Small intestine (tissue), 7 donors: Measurements from ENCODE around the gene MAPKAPK2. TPM values are rescaled to one million over a fixed set of nuclear protein-coding genes. Genes with fewer than 3 reads are reported as not detected.

Experiments used
- DNase-seq, 2 donors: peaks; one replicate each; pipeline versions ENCODE4 v3.0.0 to v3.0.0-alpha.2; 2013
- FAIRE-seq: peaks from 2 replicates; lab custom pipeline; 2012; peaks lifted over from hg19 to GRCh38; lab: Jason Lieb, UNC
- H3K27ac ChIP-seq, 3 donors: one replicate each; pipeline ENCODE4 v1.5.1; 2013; ENCODE audit warnings: low read length in 2 of 3, mild to moderate bottlenecking in 2 of 3, control low read depth in 1 of 3, inconsistent platforms in 1 of 3, low read depth in 1 of 3, moderate library complexity in 1 of 3
- H3K27me3 ChIP-seq, 3 donors: one replicate each; pipeline ENCODE4 v1.6.1; 2013; ENCODE audit warnings: low read length in 3 of 3, inconsistent platforms in 1 of 3; ENCODE audit not compliant: control insufficient read depth in 3 of 3, insufficient read depth in 3 of 3
- H3K36me3 ChIP-seq, 3 donors: one replicate each; pipeline ENCODE4 v1.6.1; 2013; ENCODE audit warnings: low read length in 3 of 3, inconsistent platforms in 1 of 3, low read depth in 1 of 3, mild to moderate bottlenecking in 1 of 3, moderate library complexity in 1 of 3; ENCODE audit not compliant: control insufficient read depth in 3 of 3, insufficient read depth in 2 of 3
- H3K4me1 ChIP-seq, 3 donors: one replicate each; pipeline ENCODE4 v1.6.1; 2013; ENCODE audit warnings: low read length in 2 of 3, inconsistent platforms in 1 of 3, low read depth in 1 of 3, mild to moderate bottlenecking in 1 of 3, moderate library complexity in 1 of 3; ENCODE audit not compliant: control insufficient read depth in 3 of 3, insufficient read depth in 2 of 3
- H3K4me3 ChIP-seq, 3 donors: one replicate each; pipeline ENCODE4 v1.5.1; 2013; ENCODE audit warnings: low read length in 3 of 3, control low read depth in 1 of 3, inconsistent platforms in 1 of 3, low read depth in 1 of 3, mild to moderate bottlenecking in 1 of 3, moderate library complexity in 1 of 3
- H3K9me3 ChIP-seq, 2 donors: one replicate each; pipeline ENCODE4 v1.6.1; 2013; ENCODE audit warnings: low read depth in 1 of 2, low read length in 1 of 2; ENCODE audit not compliant: control insufficient read depth in 2 of 2, insufficient read depth in 1 of 2
- WGBS, 3 donors: extraction: QIAGEN DNeasy Blood & Tissue Kit; methylation state at CpG; one replicate each; pipeline ENCODE4 v1.1.7; 2013; 5-methylcytosine and 5-hydroxymethylcytosine counted together
- polyA plus RNA-seq, 4 donors: library from polyadenylated mRNA; stranded (reverse) in 3 of 4; unstranded in 1 of 4; fragments of 200-250 nt in 3 of 4; fragments of 120-200 nt in 1 of 4; gene quantifications; one replicate each; pipeline versions ENCODE4 v1.2.1 to v1.2.3, GENCODE V29; 2013
- donor health status: healthy with polysubstance abuse.
- donor health status: control.
- donor health status: control.
- donor health status: Bipolar disorder and iron deficiency.
- donor health status: healthy.

The MAPKAPK2 gene
- polyA plus RNA-seq, 4 donors = 56.4 to 93.5 (median 71.3) TPM

DNA sequence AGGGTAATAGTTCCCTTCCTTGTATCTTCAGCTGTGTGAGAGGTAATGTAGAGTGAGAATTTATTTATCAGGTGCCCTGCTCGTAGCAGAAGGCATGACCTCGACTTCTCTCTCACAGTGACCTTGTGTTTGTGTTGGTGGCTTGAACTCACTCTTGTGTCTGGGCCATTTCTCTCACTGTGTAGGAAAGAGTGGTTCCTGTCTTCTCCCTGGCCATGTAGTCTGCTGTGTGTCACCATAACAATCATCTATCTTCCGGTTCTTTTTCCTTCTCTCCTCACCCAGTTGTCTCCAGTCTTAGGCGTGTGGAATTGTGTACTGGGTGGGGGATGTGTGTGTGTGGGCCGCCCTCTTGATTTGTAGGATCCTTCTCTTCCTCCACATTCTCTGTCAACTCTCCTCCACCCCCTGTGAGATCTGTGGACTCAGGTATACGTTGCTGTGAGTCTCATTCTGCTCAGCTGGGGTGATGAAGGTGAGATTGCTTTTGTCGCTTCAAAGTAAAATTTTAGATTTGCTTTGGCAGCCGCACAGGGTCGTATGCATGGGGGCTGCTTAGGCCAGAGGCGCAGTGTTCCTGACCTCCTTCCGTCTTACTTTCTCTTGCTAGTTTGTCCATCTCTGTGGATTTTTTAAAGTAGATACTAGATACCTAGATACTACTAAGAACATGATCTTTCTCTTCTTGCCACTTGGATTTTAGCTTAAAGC, 31.6 kb downstream of the MAPKAPK2 start:
- H3K4me3 ChIP-seq = no peak overlapping the region
- peaks cover 0 to 12% (median 0%) of the 10 kb centered on the region in 3 donors for H3K36me3 ChIP-seq
- 62 to 71% (median 64%) methylated on average over 11 of the region's 11 CpGs for WGBS, 3 donors
- H3K9me3 ChIP-seq = no peaks in the 10 kb centered on the region
- no peak for DNase-seq
- H3K4me1 ChIP-seq = peaks cover 17 to 52% (median 34%) of the 10 kb centered on the region in 3 donors
- no peak for FAIRE-seq
- peak overlapping the region in 2 of 3 donors; percentile 47 to 78 for H3K27ac ChIP-seq
- no peaks in the 10 kb centered on the region for H3K27me3 ChIP-seq

DNA sequence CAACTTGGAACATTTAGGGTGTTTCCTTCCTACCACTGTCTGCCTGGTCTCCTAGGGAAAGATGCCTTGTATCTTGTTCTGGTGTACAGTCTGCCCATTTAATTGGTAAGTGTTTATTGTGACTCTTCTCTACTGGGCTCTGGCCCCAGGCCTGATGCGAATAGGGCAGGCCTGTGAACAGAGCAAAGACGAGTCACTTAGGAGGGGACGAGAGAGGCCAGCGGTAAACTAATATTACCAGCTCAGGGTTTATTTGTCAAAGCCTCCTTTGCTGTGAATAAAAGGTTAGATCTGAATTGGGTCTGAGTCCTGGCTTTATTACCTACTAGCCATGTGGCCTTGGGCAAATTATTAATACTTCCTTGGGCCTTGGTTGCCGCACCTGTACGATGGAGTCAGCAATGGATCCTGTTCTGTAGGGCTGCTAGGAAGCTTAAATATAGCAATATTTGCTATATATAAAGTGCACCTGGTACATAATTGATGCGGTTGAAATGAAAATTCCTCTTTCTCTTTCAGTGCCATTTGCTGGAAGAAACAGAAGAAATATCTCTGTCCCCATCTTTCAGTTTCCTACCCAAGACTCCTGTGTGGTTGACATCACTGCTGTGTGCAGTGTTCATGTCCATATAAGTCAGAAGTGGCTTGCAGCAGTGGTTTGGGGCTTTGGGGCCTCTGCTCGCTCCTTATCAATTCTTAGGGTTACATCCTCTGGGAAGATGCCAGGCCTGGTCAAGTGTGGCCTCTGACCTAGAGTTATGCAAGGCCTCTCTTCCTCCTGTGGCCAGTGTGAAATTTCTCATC, 32.4 kb downstream of the MAPKAPK2 start:
- H3K27me3 ChIP-seq = no peaks in the 10 kb centered on the region
- 64 to 65% (median 65%) methylated on average over 8 of the region's 8 CpGs for WGBS, 3 donors
- no peak for FAIRE-seq
- H3K4me1 ChIP-seq = peaks cover 19 to 48% (median 28%) of the 10 kb centered on the region in 3 donors
- H3K36me3 ChIP-seq = peaks cover 0 to 9% (median 0%) of the 10 kb centered on the region in 3 donors
- H3K4me3 ChIP-seq = no peak overlapping the region
- peak overlapping the region in 2 of 3 donors; percentile 47 to 83 for H3K27ac ChIP-seq
- peak in 1 of 2 donors; percentile 27 for DNase-seq
- H3K9me3 ChIP-seq = no peaks in the 10 kb centered on the region

DNA sequence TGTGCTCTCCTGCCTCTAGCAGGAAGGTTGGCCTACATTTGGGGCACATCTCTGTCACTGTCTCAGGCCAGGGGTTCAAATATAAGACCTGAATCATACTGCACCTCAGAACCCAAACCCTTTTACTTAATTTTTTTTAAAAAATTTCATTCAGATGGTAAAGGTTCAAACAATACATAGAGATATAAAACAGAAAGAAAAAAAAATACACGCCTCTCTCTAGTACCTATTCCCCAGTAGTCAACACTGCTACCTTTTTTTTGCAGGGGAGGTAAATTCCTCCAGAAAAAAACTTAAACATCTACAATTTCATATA, 32.9 kb downstream of the MAPKAPK2 start:
- H3K4me3 ChIP-seq = no peak overlapping the region
- H3K27ac ChIP-seq = peak overlapping the region in 2 of 3 donors; percentile 47 to 83
- DNase-seq (no peak), FAIRE-seq (no peak)
- H3K4me1 ChIP-seq = peaks cover 19 to 49% (median 23%) of the 10 kb centered on the region in 3 donors
- peaks cover 0 to 11% (median 0%) of the 10 kb centered on the region in 3 donors for H3K36me3 ChIP-seq
- 68 to 90% (median 86%) methylated on average over 1 of the region's 1 CpG for WGBS, 3 donors
- no peaks in the 10 kb centered on the region for H3K9me3 ChIP-seq
- H3K27me3 ChIP-seq = no peaks in the 10 kb centered on the region

DNA sequence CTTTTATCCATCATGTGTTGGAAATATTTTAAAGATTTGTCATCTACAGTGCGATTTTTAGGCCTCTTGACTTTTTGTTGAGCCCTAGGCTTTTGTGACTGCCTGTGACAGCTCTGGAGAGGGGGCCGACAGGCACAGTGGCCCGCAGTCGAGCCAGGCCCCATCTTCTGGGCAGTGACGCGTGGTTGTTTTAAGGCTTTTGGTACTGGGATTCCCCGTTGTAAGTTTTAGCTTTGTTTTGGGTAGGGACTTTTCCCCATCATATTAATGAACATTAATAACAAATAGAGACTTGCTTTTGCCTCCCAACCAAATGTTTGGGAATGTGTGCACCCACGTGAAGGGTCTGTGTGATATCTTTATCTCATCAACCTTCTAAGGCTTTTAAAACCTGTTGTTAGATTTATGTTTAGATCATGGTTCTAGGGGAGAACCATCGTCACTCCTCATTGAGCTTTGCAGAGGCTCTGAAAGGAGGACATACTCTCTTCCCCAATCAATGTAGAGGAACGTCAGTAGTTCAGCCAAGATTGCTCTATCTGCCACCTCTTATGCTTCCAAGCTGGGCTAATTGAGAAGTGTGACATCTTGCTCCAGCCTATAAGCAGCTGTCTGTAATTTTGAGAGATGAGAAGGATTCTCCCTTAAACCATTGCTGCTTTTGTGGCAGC, 34.6 kb downstream of the MAPKAPK2 start:
- WGBS, 3 donors = 77 to 80% (median 80%) methylated on average over 10 of the region's 10 CpGs
- H3K36me3 ChIP-seq = peaks cover 0 to 25% (median 0%) of the 10 kb centered on the region in 3 donors
- peak overlapping the region in 1 of 3 donors; percentile 72 for H3K27ac ChIP-seq
- H3K9me3 ChIP-seq = no peaks in the 10 kb centered on the region
- no peak for DNase-seq
- FAIRE-seq = no peak
- H3K4me1 ChIP-seq = peaks cover 15 to 46% (median 19%) of the 10 kb centered on the region in 3 donors
- no peak overlapping the region for H3K4me3 ChIP-seq
- H3K27me3 ChIP-seq = no peaks in the 10 kb centered on the region

DNA sequence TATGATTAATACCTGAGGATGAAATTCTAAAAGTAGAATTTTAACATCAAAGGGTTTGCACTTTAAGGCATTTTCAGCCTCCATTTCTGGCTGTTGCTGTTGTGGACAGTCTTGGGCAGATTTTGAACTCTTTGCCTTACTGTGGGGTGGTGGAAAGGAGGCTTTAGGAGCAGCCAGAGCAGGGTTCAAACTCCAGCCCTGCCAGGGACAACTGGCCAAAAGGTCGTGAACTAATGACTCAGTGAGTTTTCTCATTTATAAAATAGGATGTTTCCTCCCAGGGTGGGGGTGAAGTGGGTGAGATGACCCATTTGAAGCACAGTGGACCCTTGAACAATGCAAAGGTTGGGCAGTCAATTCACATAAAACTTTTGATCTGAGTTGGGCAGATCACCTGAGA, 36.7 kb downstream of the MAPKAPK2 start:
- Histone ChIP-seq H3K4me1 (peaks cover 10 to 28% (median 12%) of the 10 kb centered on the region in 3 donors), H3K9me3 (no peaks in the 10 kb centered on the region), H3K27me3 (no peaks in the 10 kb centered on the region), H3K36me3 (peaks cover 0 to 23% (median 0%) of the 10 kb centered on the region in 3 donors), H3K27ac (no peak overlapping the region), H3K4me3 (no peak overlapping the region)
- peak in 1 of 2 donors; percentile 22 for DNase-seq
- FAIRE-seq = no peak
- 64 to 69% (median 68%) methylated on average over 1 of the region's 1 CpG for WGBS, 3 donors

DNA sequence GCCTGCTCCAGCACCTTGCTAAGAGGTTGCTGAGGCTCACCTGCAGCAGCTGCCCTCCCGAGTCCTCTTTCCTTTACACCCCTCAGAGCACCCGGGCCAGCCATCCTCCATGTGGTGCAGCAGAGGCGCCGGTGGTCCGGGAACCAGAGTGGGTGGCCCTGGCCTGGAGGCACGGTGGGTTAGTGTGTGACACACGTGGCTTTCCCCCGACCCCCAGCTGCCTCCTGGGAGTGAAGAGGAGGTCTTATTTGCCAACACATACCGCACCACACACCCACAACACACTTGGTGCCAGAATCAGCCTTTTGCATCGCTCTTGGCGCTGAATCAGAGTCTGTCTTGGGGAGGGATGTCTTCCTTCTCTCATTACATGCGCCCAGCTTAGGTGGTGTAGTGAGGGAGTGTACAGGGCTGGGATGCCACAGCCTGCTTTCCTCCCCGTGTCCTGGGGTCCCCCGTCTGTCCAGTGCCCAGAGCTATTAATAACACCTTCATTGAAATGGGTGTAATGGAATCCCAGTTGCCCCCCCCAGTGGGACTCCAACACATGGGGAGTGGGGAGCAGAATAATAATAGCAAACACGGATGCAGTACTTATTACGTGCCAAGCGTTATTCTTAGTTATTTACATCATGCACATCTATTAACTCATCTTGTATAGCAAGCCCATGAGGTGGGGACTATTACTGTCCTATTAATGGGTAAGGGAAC, 38.2 kb downstream of the MAPKAPK2 start:
- WGBS, 3 donors = 79 to 85% (median 82%) methylated on average over 17 of the region's 17 CpGs

DNA sequence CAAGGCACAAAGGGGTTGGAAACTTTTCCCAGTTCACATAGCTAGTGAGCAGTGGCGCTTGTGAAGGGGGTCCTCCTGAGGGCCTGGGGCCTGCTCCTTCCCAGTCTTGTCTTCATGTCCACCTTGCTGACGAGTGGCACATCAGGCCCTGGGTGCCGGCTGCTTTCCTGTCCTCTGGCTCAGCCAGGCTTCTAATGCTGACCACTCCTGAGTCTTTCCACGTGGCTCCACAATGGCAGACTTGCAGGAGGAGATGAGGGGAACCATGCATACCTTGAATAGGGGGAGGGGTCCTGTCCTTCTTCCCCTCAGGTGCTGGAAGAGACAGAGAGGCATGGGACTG, 38.7 kb downstream of the MAPKAPK2 start:
- H3K4me3 ChIP-seq = no peak overlapping the region
- WGBS, 3 donors = 81 to 86% (median 84%) methylated on average over 4 of the region's 4 CpGs
- DNase-seq (no peak), FAIRE-seq (no peak)
- peaks cover 10 to 19% (median 12%) of the 10 kb centered on the region in 3 donors for H3K4me1 ChIP-seq
- peaks cover 0 to 22% (median 0%) of the 10 kb centered on the region in 3 donors for H3K36me3 ChIP-seq
- no peaks in the 10 kb centered on the region for H3K27me3 ChIP-seq
- H3K9me3 ChIP-seq = no peaks in the 10 kb centered on the region
- H3K27ac ChIP-seq = peak overlapping the region in 1 of 3 donors; percentile 36

More for the DNA sequence above, 38.2 kb downstream of the MAPKAPK2 start:
- Histone ChIP-seq H3K4me1 (peaks cover 10 to 19% (median 12%) of the 10 kb centered on the region in 3 donors), H3K36me3 (peaks cover 0 to 19% (median 0%) of the 10 kb centered on the region in 3 donors), H3K9me3 (no peaks in the 10 kb centered on the region), H3K4me3 (no peak overlapping the region), H3K27me3 (no peaks in the 10 kb centered on the region), H3K27ac (no peak overlapping the region)
- FAIRE-seq = no peak
- DNase-seq = no peak
